ENCODE results near the gene ADD3.

Gene ADD3

DNA sequence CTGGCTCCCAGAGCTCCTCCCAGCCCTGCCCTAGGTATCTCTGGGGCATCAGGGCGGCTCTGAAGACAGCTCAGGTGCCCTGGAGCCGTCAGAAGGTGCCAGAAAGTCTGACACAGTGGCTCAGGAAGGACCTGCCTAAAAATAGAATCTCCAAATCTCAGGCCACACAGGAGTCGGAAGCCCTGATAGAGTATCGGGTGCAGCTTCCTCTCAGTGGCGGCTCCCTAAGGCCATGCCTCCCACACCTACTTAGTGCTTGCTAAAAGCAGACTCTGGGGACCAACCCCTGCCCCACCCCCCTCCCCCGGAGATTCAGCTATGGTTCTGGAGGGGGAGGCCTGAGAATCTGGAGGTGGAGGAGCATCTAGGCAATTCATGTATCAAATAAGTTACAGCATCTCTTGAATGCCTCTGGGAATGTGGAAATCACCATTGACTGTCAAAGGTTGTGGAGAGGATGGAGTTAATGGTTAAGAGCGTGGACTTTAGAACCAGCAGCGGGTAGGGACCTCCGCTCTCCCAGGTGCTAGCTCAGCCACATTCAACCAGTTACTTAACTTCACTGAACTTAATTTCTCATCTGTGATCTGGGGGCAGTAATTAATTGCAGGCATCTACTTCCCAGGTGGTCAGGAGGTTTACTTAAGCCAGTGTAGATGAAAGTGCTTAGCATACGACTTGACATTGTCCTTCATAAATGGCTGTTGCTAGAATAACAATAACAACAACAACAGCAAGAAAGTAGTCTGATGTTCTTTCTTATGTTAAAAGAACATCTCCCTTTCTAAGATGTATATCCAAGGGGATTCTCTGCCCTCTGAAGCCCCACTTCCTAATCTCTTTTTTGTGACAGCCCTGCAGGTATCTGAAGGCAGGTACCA lies 161.1 kb downstream of the ADD3 start:
- no peak for DNase-seq
- Histone ChIP-seq H3K27ac (ENCODE audit: low read length) (no peak overlapping the region), H3K4me2 (ENCODE audit: insufficient read depth, low read length) (no peak overlapping the region), H4K20me1 (ENCODE audit: insufficient read depth, low read length) (no peaks in the 10 kb centered on the region), H3K36me3 (ENCODE audit: insufficient read depth, low read length) (no peaks in the 10 kb centered on the region), H3K4me3 (ENCODE audit: low read depth in 1 of 2, low read length in 2 of 2) (no peak overlapping the region), H3K27me3 (ENCODE audit: insufficient read depth, low read length, poor library complexity) (peaks cover 50% of the 10 kb centered on the region), H2AFZ (ENCODE audit: low read depth, low read length) (no peak overlapping the region), H3K9me3 (ENCODE audit: insufficient read depth, low read length, severe bottlenecking) (no peaks in the 10 kb centered on the region), H3K4me1 (ENCODE audit: insufficient read depth, low read length) (no peaks in the 10 kb centered on the region), H3K79me2 (ENCODE audit: insufficient read depth, low read length) (no peaks in the 10 kb centered on the region), H3K9ac (ENCODE audit: low read depth, low read length) (no peak overlapping the region)
- TF ChIP-seq, protein P1, sequence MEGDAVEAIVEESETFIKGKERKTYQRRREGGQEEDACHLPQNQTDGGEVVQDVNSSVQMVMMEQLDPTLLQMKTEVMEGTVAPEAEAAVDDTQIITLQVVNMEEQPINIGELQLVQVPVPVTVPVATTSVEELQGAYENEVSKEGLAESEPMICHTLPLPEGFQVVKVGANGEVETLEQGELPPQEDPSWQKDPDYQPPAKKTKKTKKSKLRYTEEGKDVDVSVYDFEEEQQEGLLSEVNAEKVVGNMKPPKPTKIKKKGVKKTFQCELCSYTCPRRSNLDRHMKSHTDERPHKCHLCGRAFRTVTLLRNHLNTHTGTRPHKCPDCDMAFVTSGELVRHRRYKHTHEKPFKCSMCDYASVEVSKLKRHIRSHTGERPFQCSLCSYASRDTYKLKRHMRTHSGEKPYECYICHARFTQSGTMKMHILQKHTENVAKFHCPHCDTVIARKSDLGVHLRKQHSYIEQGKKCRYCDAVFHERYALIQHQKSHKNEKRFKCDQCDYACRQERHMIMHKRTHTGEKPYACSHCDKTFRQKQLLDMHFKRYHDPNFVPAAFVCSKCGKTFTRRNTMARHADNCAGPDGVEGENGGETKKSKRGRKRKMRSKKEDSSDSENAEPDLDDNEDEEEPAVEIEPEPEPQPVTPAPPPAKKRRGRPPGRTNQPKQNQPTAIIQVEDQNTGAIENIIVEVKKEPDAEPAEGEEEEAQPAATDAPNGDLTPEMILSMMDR (IDR thresholded peaks at IDR 0.05; ENCODE audit: borderline replicate concordance, extremely low read depth, low read length, poor library complexity, severe bottlenecking), result no peak
- no peak for TF ChIP-seq EZH2 (IDR thresholded peaks at IDR 0.05; ENCODE audit: borderline replicate concordance, low read depth, low read length, severe bottlenecking)
- no peak for ATAC-seq (ENCODE audit: insufficient read depth, low read depth)

DNA sequence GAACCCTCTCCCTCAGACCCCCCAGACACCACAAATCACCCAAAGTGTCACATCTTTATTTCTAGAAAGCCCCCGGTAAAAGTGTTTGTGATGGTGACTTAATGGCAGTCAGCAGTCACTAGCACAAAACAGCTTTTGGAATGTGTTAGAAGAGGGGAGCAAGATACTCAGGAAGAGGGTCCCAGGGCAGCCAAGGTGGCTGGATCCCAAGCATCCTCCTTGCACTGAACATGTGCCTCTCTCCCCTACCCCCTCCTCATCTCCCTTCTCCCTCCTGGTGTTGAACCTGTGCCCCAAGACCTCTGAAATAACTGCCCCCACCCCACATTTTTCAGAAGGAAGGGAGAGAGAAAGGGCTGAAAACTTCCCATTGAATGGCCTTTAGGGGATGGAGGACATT lies 161.8 kb downstream of the ADD3 start:
- Histone ChIP-seq H3K9ac (ENCODE audit: low read depth, low read length) (no peak overlapping the region), H3K4me2 (ENCODE audit: insufficient read depth, low read length) (no peak overlapping the region), H3K4me1 (ENCODE audit: insufficient read depth, low read length) (no peaks in the 10 kb centered on the region), H3K27ac (ENCODE audit: low read length) (no peak overlapping the region), H3K4me3 (ENCODE audit: low read depth in 1 of 2, low read length in 2 of 2) (no peak overlapping the region), H3K27me3 (ENCODE audit: insufficient read depth, low read length, poor library complexity) (peaks cover 46% of the 10 kb centered on the region), H3K79me2 (ENCODE audit: insufficient read depth, low read length) (no peaks in the 10 kb centered on the region), H3K9me3 (ENCODE audit: insufficient read depth, low read length, severe bottlenecking) (no peaks in the 10 kb centered on the region), H4K20me1 (ENCODE audit: insufficient read depth, low read length) (no peaks in the 10 kb centered on the region), H2AFZ (ENCODE audit: low read depth, low read length) (no peak overlapping the region), H3K36me3 (ENCODE audit: insufficient read depth, low read length) (no peaks in the 10 kb centered on the region)
- TF ChIP-seq, protein P1 (IDR thresholded peaks at IDR 0.05; ENCODE audit: borderline replicate concordance, extremely low read depth, low read length, poor library complexity, severe bottlenecking), result no peak
- no peak for TF ChIP-seq EZH2 (IDR thresholded peaks at IDR 0.05; ENCODE audit: borderline replicate concordance, low read depth, low read length, severe bottlenecking)
- no peak for DNase-seq
- ATAC-seq (ENCODE audit: insufficient read depth, low read depth), result no peak

DNA sequence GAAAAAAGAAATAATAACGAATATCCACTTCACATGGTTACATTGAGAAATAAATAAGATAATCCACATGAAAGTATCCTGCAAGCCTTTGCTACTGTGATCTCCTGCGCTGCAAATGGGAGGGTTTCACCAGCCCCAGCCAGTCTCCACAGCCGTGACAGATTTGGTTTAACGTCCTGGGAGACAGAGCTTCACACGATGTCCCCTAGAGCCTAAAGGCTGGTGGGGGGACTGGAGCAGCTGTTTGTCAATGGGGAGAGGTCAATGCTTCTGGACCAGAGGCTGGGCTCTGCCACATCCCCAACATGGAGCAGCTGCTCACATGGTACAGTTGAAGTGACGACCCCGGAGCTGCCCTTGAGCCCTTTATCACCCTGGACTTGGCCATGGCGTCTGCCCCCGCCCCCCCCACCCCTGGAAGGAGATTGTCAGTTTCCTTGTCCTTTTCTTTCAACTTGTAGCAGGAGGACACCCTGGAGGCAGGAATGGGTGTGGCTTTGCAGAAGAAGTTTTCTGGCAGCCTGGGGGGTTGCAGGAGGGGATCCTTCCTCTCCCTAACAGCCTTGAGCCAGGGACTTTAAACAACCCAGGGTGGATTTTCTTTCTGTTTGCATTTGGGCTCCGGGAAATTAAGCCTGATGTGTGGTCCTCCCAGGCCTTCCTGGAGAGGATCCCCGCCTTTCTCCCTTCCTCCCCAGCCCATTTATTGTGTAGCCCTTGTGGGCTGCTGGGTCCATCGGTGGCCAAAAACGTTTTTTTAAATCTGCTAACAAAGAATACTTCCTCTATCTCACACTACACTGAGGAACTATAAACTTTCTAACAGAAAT lies 162.6 kb downstream of the ADD3 start:
- ATAC-seq (ENCODE audit: insufficient read depth, low read depth), result no peak
- TF ChIP-seq, protein P1 (IDR thresholded peaks at IDR 0.05; ENCODE audit: borderline replicate concordance, extremely low read depth, low read length, poor library complexity, severe bottlenecking), result no peak
- no peak for TF ChIP-seq EZH2 (IDR thresholded peaks at IDR 0.05; ENCODE audit: borderline replicate concordance, low read depth, low read length, severe bottlenecking)
- H2AFZ ChIP-seq (ENCODE audit: low read depth, low read length), result no peak overlapping the region

More for the DNA sequence above, 162.6 kb downstream of the ADD3 start:
- DNase-seq, result no peak
- Histone ChIP-seq H3K27me3 (ENCODE audit: insufficient read depth, low read length, poor library complexity) (peaks cover 45% of the 10 kb centered on the region), H3K9me3 (ENCODE audit: insufficient read depth, low read length, severe bottlenecking) (no peaks in the 10 kb centered on the region), H3K79me2 (ENCODE audit: insufficient read depth, low read length) (no peaks in the 10 kb centered on the region), H3K4me3 (ENCODE audit: low read depth in 1 of 2, low read length in 2 of 2) (no peak overlapping the region), H3K4me2 (ENCODE audit: insufficient read depth, low read length) (no peak overlapping the region), H3K9ac (ENCODE audit: low read depth, low read length) (no peak overlapping the region), H4K20me1 (ENCODE audit: insufficient read depth, low read length) (no peaks in the 10 kb centered on the region), H3K36me3 (ENCODE audit: insufficient read depth, low read length) (no peaks in the 10 kb centered on the region), H3K27ac (ENCODE audit: low read length) (no peak overlapping the region), H3K4me1 (ENCODE audit: insufficient read depth, low read length) (no peaks in the 10 kb centered on the region)

All from DND-41 (cell line).